GM19452 (cell line): ENCODE measurements around the gene GRB10.

Experiments used
- ATAC-seq: cut with Tn5 transposase; IDR thresholded peaks from one replicate; pipeline ENCODE4 v1.9.1; 2021; ENCODE audit not compliant: unreplicated experiment

GRB10 gene

DNA sequence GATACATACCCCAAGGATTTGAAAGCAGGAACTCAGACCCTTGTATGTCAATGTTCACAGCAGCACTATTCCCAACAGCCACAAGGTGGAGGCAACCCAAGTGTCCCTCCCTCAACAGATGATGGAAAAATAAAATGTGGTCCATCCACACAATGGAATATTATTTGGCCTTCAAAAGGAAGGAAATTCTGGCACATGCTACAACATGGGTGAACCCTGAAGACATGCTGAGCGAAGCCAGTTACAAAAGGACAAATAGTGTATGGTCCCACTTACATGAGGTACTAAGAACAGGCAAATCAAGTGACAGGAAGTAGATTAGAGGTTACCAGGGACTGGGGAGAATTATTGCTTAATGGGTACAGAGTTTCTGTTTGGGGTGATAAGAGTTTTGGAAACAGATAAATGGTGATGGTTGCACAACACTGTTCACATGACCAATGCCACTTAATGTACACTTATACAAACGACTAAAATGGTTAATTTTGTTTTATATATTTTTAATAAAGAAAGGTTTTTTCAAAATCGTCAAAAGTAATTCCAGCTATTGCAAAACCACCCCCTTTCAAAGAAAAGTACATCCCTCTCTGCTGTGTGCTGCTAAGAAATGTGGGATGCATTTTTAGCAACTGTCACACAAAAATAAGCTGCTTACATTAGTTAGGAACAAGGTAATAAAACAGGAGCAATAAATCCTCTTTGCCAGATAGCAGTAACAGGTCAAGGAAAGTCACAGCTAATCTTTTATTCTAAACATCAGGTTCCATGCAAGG lies 85.7 kb downstream of the GRB10 start:
- ATAC-seq = peak; percentile 54

DNA sequence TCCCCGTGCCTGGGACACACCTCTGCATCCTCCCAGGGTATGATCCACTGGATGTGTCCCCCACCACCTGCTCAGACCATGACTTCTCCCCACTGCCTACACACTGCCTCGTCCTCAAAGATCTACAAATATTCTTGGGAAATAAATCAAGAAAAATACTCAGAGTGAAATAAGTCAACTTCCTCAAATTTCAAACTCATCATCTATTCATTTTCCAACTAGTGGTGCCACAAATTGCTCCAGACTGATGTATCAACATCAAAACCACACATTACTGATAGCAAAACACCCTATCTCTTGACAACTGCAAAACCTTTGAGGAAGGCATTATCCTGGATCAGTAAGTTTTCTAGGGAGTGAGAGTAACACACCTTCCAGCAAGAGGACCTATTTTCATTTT lies 87.7 kb downstream of the GRB10 start:
- no peak for ATAC-seq

DNA sequence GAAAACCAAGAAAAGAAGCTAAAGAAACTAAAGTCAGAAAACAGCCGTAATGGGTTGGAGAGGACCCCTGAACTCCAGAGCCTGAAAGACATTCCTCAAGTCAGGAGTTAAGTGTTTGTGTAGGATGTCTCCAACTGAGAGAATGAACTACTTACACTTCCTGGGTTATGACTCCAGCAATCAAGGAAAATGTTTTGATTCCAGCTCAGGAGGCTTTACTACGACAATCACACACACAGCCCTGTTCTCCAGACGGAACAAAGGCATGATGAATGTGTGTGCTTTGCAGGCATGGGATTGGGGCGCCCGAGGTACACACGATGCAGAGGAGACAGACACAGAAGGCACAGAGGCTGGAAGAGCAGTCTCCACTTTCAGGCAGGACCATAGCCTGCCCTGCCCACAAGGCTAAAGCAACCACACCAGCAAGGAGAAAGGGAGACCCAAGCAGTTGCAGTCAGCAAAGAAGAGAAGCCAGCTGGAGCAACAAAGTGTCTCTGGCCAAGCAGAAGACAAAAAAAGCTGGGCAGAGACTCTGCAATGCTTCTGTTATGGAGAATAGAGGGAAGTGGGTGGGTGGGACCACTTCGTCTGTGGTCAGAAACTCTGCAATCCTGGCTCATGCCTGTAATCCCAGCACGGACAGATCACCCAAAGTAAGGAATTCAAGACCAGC lies 89.1 kb downstream of the GRB10 start:
- ATAC-seq = no peak

DNA sequence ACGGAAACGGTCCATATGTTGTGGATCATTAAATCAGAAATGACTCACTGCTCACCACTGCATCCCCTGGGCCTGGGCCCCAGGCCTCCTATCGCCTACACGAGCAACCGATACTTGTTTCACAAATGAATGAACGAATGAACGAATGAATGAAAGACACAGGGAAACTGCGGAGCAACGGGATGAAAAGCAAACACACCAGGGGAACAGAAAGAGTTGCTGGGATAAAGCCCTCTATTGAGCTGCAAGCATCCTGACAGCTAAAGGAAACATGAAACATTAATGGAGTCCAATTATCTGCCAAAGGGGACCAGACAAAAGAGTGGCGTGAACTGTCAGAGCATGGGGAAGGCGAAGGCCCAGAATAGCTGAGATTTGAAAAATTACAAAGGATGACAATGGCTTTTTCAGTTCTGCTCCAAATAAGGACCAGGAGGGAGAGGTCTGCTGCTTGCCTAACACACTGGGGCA lies 92.1 kb downstream of the GRB10 start:
- no peak for ATAC-seq

DNA sequence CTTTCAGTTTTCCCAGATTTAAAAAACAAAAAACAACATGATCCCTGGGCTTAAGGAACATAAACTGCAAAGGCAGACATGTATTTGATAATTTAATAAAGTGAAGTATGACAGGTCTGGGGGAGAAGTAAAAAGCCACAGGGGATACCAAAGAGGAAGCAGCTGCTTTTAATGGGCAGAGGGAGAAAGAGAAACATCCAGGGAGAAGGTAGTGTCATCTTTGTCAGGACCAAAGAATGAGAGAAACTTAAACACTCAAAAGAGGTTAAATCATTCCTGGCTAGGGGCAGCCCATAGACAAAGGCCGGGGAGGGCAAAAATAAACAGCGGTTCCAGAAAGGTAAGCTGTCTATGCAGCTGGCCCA lies 94.5 kb downstream of the GRB10 start:
- no peak for ATAC-seq

DNA sequence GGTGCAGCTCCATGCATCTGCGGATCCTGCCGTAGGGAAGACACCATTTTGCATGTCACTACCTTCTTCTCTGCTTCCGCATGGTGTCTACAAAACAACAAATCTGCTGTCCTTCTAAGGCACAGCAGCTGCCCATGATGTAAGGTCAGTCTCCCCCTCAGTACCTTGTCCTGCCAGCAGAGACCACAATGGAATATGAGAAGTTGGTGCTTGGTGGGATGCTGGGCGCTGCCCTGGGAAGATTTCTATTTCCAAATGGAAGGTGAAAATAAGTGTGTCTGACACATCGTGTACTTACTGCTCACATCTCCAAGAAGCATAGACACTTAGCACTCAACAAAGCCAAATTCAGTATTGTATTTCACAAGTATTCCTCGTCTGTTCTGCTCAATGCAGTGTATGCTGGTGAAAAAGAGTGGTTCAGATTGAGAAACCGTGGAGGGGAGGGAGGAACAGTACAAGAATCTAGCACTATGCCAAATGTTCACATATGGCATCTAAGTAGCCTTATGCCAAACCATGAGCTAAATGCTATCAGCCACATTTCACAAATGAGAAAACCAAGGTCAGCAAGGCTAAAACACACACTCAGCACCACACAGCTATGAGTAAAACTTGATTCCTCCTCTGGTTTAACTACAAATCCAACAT lies 95.0 kb downstream of the GRB10 start:
- no peak for ATAC-seq

DNA sequence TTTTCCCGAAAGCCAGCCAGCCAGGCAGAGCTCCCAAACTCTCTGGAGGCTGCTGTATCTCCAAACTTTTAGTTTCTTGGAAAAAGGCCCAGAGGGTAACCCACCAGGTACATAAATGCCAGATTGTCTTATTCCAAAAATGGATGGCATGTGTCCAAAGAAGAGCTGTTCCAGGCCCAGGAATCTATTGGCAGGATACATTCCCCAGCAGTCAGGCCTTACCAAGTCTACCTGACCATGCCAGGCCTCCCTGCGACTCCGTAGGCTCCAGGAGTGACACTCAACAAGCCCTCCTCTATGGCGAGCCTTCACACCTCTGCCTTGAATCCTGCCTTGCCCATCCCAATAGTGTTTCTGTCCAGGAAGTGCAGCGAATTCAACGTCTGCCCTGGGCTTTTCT lies 95.6 kb downstream of the GRB10 start:
- ATAC-seq = no peak

DNA sequence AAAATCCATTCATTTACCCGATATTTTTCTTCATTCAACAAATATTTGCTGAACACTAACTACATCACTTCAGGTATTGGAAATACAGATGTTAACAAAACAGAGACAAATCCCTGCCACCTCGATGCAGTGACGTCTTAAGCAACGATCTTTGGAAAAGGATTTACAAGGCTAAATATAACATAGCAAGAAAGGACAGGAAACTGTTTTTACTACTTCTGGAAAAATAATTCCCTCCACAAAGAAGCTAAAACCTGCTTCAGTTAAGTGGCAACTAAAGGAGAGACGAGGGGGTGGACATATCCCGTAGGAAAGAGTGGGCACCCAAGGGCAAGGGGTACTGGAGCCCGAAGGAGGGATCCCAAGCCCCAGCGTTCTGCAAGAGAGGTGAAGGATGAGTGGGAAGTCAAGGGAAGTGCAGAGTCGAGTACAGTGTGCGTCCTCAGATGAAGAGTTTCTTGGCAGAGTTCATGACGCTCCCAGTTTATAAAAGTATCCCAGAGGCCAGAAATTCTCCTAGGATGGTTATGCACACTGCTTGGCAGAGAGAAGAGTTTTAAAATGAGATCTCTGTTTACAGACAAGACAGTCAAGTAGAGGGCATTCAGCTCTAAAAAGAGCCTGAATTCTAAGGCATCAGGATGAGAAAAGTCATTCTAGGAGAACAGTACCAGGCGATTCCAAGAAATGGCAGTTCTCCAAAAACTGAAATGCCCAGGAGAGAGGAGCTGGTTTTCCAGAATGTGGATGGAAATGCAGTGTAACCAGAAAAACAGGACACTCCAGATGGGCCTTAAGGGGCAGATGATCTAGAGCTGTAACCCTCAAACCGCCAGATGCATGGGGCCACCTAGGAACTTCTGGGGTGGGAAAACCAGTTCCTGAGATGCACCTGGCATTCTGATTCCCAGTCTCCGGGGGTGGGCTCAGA lies 97.3 kb downstream of the GRB10 start:
- no peak for ATAC-seq

DNA sequence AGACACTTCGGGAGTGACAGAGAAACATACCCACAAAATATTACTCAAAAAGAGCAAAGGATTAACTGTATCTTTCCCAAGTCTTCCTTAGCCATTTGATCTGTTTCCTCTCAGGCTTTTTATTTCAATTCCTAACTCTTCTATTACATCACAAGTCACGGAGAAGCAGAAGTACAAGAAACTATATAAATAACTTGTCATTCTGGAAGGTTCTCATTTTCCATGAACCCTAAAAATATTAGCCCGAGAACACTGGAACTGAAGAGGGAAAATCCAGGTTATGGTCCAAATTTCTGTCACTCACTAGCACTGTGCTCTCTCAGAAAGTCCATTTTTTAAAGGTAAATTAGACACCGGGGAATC lies 98.0 kb downstream of the GRB10 start:
- no peak for ATAC-seq

DNA sequence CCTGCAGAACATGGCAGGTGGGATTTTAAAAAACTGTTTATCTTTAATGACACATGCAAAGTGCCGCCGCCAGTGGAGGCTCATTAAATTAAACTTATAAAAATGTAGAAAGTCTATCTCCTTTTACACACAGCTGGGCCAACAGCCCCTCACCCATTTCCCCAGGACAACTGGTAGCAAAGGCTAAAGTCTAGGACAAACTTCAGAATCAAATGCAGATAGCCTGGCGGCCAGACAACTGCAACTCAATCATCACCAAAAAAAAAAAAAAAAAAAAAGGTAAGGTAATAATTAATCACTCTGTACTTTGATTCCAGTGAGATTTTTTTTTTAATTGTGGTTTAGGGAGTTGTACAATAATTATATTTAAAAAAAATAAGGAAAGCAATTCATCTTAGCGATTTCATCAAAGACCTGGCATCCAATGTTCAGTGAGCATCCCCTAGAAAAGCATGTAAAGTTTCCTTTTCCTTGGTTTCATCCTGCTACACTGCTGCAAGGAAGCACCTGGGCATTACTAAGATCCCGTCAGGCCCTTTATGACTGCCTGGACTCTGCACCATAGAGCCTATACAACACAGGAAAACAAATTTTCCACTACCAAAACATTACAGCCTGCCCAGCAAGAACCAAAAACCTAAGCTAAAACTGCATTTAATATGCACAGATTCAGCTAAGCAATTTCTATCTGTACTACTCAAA lies 98.5 kb downstream of the GRB10 start:
- ATAC-seq = no peak

DNA sequence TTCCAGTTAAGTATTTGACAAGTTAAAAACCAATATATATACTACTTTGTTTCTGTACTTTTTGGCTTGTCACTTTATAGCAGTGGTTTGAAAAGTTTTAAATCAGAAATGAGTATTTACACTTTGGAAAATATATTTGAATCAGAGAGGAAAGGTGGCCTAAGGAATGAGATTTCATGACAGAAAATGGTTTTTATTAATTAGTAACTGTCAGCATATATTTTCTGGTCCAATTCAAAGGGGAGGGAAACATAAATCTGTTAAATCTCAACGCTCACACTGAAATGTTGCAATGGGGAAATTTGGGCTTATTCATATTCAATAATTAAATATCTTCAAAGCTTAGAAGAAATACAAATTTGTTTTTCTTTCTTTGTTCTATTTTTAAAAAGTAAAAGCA lies 100.1 kb downstream of the GRB10 start:
- no peak for ATAC-seq

DNA sequence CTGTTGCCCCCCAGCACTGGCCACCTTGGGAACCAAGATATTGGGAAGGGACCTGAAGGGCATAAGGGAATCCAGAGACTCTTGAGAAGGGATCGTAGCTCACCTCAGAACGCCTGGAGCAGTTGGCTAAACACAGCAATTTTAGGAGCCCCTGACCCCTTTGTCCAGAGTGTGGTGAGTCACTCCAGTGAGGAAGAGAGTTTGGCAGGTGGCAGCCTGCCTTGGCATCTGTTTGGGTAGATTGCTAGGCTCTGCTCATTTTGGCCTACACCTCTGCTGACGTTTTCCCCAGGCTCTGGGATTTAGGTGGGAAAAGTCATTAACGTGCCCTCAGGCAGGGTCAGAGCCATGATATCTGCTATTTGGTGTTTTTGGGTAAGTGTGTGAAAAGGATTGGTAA lies 100.6 kb downstream of the GRB10 start:
- ATAC-seq = no peak

DNA sequence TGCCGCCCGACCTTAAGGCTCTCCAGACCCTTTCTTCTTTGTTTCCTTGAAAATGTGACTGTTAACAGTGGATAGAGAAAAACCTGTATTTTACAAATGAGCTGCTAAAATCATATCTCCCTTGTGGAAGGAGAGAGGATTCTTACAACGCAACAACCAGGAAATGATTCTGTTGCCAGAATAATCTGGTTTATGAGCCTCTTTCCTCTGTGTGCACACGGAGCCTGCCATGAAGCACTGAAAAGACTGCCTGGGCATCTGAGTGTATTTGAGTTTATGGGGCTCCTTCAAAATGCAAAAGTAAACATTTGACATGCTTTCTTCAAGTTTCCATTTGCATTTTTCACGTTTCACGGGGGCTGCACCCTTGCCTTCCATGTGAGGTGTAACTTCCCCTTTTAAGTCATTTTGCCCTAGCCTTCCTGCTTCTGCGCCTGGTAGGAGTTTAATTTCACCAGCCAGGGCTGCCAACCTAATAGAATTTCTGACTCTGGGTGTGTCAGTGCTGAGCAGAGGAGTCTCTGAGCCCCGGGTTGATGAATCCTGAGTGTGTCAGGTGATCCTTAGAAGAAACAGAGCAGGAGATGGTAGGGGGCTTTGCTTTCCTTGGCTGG lies 101.2 kb downstream of the GRB10 start:
- ATAC-seq = no peak

DNA sequence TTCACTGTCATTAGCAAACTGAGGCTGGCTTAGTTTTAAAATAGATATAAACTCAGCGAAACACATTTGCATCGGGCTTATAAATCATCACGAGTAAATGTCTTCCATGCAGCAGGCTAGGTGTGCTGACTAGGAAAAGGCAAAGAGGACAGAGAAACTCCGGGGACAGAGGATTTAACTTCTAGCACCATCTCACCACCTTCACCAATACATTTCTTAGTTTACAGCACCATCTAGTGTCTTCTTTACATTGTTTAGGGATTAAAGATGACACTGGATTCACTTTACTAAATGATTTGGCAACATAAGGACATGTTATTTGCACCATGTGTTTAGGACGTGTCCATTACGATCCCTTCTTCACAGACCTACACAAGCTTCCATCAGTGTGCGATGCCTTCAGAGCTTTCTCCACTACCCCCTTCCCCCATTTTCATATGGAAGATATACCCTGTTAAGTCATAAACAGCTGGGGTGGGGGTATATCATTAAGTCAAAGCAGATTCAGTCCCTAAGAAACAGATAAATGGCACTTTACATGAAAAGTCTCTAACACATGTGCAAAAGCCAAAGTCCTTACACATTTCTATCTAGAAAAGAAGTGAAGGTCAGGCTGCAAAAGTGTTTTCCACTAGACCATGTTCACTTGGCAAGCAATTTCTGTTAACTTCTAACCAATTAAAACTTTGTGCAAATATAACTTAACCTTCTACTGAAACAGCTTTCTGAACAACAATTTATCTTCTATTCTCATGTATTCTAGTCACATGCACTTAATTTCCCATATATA lies 103.3 kb downstream of the GRB10 start:
- peak; percentile 57 for ATAC-seq

DNA sequence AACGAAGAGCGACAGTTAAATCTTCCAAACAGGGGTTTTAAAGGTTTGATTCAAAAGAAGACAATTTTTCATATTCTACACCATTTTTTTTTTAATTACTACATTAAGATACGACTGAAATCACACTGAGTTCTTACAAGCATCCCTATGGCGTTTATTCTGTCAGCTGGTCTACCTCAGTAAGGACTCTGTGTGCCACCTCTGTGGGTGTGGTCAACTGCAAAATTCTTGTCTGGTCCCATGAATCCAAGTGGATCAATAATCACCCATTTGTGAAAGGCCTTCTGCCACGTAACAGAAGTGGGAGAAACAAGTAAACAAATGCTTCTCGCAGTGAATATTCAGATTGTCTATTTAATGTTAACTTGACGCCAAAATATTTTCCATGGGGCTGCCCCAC lies 104.1 kb downstream of the GRB10 start:
- no peak for ATAC-seq

DNA sequence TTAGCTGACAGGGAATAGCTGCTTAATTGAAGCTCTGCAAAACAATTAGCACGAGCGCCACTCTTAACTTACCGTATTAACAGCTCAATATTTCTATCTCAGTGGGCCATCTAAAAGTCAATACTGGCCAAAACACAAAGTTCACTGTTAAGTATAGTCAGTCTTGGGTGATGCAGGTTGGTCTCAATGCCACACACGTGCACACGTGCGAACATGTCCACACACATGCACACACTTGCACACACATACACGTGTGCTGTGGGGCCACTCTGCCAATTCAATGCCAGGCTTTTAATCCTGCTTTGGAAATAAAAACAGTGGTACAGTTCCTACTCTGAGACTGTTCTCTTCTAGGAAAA lies 105.1 kb downstream of the GRB10 start:
- ATAC-seq = no peak

DNA sequence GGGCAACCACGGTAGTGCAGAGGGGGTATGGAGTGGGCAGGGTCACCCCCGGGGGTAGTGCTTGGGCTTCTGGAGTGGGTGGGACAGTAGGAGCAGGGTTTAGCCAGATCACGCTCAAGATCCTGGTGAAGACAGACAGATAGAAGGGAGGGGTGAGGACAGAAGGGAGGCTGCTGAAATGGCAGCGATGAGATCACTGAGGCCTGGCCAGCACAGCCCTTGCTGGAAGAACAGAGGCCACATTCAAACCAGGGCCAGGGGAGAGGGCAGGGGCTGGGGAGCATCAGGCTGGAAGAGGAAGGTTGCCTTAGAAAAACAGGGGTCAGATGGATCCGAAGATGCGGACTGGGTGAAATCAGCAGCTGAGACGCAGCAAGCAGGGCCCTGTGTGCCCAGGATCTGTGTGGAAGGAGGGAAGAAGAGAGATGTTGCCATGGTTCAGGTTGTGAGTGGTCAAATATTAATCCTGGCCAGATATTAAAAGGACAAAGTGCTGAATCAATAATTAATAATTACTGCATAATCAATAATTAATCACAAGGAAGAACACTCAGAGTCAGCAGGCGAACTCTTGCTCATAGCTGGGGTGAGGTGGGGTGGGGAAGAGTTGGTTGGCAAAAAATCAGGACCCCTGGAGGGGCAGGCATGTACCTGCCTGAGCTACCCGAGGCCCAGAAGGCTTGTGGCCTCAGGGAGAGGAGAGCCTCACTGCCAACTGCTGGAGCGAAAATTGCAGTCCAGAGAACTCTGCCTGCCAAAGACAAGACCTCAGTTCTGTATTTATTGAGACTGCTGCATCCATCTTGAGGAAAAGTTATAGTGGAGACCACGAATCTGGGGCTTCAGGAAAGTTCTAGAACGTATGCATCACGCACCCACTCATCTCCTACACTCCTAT lies 105.7 kb downstream of the GRB10 start:
- ATAC-seq = no peak

DNA sequence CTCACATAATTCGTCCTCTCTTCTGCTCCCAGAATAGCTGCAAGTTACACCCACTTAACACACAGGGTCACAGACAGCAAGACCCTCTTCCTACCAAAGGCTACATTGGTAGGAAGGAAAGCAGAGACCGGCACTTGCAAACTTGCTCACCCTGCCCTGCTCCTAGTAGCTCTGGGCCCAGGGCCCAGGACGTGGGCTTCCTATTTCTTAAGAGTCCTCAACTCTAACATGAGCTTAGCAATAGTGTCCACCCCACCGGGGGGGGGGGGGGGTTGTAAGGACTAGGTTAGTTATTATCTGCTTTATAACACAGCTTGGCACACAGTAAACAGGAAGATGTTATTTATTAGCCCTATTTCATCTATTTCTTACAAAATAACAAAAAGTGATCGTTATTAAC lies 106.6 kb downstream of the GRB10 start:
- no peak for ATAC-seq
